NCI-H2107 treated with DMSO at 0.1 percent for 48 hours (cell line): ENCODE data around the gene NELL1.

Experiments used
- DNase-seq: peaks from one replicate; lab custom pipeline; 2025; ENCODE audit not compliant: unreplicated experiment; lab: John Stamatoyannopoulos, UW

Gene NELL1

DNA sequence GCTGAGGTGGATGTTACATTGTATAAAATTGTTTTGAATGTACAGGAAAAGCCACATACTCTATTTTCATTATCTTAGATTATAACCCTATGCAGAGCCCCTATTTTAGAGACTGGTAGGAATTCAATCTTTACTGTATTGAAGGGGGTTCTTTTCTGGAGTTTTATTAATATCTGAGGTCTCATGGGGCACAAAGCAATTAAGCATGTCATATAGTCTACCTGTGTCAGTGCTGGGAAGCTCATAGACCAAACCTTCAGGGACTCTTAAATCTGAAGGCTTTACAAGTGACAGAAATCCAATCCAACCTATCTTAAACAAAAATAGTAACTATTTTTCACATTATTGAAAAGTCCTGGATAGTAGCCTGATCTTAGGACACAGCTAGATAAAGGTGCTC lies 733.7 kb downstream of the NELL1 start:
- DNase-seq = no peak

- DNase-seq = no peak
These were observed 736.0 kb downstream of the NELL1 start for GRCh38 chr11:21405422-21405821.

DNA sequence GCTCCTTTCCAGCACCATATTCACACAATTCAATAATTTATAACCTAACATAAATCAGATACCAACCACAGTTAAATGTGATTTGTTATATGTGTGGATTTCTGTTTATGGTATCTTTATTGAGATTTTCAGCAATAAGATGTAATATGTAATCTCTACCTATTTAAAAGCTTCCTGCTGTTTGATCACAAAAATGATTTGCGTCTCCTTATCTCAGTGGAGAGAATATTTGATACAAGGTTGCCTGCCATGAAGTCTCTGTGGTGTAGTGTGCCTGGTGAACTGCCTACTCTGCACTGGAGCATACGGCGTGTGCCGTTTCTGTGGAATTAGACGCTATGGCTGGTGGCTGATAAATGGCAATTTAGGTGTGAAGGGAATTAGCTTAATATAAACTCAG lies 741.1 kb downstream of the NELL1 start:
- no peak for DNase-seq

DNA sequence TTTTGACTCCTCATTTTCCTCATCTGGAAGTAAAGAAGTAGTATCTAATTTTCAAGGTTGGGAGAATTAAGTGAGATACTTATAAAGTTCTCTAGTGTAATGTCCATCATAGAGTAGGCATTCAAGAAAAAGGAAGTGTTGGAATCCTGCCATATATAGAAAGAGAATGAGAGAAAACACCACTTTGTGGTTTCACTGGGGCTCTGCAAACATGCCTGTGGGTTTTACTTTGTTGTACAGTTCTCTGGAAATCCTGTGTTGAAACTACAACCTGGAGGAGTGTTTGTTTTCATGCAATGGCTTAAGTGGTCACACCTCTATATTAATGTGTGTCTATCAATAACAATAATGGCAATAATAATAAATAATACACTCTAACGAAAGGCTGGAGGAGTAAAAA lies 741.7 kb downstream of the NELL1 start:
- DNase-seq = peak; percentile 16

DNA sequence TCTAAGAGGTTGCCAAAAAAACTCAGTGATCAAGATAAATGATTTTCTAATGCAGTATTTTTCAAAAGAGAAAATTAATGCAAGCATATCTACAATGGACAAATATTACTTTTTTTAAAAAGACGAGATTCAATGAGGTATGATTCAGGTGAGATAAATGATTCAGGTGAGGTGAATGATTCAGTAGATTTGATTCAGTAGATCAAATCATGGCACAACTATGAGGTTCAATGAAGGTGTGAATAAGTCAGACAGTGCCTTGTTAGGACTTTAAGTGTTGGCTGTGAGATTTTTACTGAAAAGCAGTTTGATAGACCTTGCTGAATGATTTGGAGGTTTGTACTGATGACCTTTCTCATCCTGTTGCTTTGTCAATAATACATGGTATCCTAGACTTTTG lies 742.2 kb downstream of the NELL1 start:
- no peak for DNase-seq

- no peak for DNase-seq
These were observed 743.4 kb downstream of the NELL1 start for GRCh38 chr11:21412652-21413383.

GRCh38 chr11:21414953-21415352 lies 745.6 kb downstream of the NELL1 start:
- DNase-seq = no peak

- DNase-seq = no peak
These were observed 746.2 kb downstream of the NELL1 start for GRCh38 chr11:21415606-21416005.

GRCh38 chr11:21421711-21422329 lies 752.4 kb downstream of the NELL1 start:
- DNase-seq = no peak

DNA sequence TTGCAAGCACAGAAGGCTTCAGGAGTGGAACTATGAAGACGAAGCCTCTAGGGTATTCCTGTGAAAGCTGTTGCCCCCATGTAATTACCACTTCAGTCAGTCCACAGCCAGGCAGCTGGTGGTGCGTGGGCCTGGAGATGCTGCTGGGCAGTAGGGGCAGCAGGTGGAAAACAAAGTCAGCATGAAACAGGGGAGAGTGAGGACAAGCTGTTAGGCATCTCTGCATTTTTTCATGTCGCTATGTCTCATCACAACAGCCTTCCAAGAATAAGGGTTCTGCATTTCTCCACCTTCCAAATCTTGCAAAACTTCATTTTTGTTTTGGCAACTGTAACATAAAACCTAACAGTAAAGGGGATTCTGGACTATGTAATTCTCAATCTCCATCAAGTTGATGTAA lies 757.5 kb downstream of the NELL1 start:
- DNase-seq = no peak

- no peak for DNase-seq
These were observed 758.3 kb downstream of the NELL1 start for GRCh38 chr11:21427726-21428125.

- DNase-seq = no peak
These were observed 759.4 kb downstream of the NELL1 start for GRCh38 chr11:21428796-21429195.

GRCh38 chr11:21429401-21429800 lies 760.0 kb downstream of the NELL1 start:
- no peak for DNase-seq

- DNase-seq = no peak
These were observed 761.2 kb downstream of the NELL1 start for GRCh38 chr11:21430537-21430936.

DNA sequence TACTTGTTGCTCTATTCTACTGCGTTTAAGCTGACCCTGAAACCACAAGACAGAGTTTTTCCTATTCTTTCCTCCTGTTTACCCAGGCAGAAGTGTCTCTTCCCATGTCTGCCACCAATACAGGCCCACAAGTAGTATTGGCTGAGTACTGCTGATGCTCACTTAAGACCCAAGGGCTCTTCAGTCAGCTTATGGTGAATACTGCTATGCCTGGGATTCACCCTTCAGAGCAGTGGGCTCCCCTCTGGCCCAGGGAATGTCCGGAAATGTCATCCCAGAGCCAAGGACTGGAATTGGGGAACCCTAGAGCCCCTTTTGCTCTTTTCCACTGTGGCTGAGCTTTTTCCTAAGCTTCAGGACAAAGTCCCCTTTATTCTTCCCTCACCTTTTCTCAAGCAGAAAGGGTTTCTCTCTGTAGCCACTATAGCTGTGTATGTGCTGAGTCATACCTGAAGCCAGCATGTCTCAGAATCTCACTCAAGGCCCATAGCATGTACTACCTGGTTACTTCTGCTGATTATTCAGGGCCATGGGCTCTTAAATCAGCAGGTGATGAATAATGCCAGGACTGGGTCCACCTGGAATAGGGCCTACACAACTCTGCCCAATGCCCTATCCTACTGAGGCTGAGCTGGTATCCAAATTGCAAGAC lies 777.7 kb downstream of the NELL1 start:
- DNase-seq = no peak

- no peak for DNase-seq
These were observed 778.5 kb downstream of the NELL1 start for GRCh38 chr11:21447871-21448270.

DNA sequence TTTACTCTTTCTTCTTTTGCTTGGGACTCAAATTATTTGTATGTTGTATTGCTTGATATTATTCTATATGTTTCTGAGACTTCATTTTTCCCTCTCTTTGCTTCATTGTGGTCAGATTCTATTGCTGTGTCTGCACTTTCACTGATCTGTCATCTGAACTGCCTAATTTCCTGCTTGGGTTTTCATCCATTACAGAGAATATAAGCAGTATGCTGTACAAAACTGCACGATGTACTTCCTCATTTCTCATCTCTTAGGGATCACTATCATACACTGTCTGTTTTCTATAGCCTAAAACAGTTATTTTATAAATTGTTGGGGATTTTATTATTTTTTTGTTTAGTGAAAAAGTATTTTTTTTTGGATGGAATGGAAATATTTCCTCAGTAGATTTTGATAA lies 786.8 kb downstream of the NELL1 start:
- DNase-seq = no peak

DNA sequence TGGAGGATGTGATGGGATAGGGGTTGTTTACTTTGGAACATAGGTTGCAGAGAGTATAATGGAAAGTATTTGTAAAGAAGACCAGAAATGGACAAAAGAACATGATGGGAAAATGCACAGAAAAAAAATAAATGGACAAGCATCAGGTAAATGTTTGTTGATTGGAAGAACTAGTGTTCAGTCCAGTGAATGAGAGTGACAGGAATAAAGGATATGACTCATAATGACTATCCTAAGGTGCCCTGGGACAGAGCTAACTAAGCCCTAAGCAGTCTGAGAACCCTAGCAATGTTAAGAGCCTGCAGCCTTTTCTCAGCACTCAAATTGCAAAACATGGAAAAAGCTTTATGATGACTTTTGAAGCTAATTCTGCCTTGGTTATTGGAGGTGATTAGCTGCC lies 790.7 kb downstream of the NELL1 start:
- no peak for DNase-seq

DNA sequence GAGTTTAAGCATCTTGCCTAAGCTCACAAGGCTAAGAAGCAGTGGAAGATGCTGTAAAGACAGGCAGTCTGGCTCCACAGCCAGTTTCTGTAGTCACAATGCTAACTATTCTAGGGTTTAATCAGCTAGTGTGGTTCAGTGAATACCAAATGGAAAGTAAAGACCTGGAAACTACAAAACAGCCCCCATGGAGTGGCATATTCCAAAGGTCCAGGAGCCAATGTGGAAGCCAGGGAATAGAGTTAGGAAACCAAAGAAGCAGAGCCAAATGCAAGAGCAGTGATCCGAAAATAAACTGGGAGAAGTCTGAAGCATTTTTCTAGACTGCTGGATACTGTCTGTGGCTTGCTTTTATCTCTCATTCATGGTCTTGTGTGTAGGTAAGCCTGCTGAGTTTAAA lies 792.3 kb downstream of the NELL1 start:
- DNase-seq = no peak

GRCh38 chr11:21464601-21465193 lies 795.3 kb downstream of the NELL1 start:
- no peak for DNase-seq

DNA sequence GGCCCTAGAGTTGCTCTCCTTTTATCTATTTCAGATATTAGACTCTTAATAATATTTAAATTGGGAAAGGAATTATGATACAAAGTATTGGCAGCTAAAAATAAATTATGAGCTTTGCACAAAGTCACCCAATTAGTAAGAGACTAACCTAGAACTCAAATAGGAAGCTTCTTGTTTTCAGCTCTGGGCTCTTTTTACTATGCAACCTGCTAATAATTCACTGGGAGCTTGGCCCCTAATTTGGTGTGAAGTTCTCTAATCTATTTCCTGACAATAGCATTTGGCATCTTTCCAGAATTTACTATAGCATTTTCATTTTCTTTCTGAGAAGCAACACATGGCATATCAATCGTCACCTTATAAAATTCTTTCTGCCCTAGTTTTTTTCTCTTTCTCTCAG lies 795.8 kb downstream of the NELL1 start:
- DNase-seq = no peak

- no peak for DNase-seq
These were observed 796.5 kb downstream of the NELL1 start for GRCh38 chr11:21465920-21466319.
